ENCODE results near the gene PREX1.
A peak's percentile ranks its signal among the peaks of the same experiment; 100 is the strongest.

The PREX1 gene

GRCh38 chr20:48649868-48650267, 177.9 kb downstream of the PREX1 start:
- DNase-seq = no peak

GRCh38 chr20:48649104-48649626, 178.6 kb downstream of the PREX1 start:
- DNase-seq = no peak

- DNase-seq = peak; percentile 92
These were observed 179.2 kb downstream of the PREX1 start for GRCh38 chr20:48648482-48649051.

- DNase-seq = no peak
These were observed 179.9 kb downstream of the PREX1 start for GRCh38 chr20:48647858-48648257.

GRCh38 chr20:48645666-48646065, 182.1 kb downstream of the PREX1 start:
- DNase-seq = no peak

GRCh38 chr20:48644286-48644828, 183.4 kb downstream of the PREX1 start:
- DNase-seq = no peak

- DNase-seq = no peak
These were observed 185.5 kb downstream of the PREX1 start for GRCh38 chr20:48642105-48642880.

- DNase-seq = no peak
These were observed 186.9 kb downstream of the PREX1 start for GRCh38 chr20:48640871-48641270.

GRCh38 chr20:48639899-48640298, 187.9 kb downstream of the PREX1 start:
- no peak for DNase-seq

- no peak for DNase-seq
These were observed 189.3 kb downstream of the PREX1 start for GRCh38 chr20:48638546-48638945.

- no peak for DNase-seq
These were observed 190.3 kb downstream of the PREX1 start for GRCh38 chr20:48637461-48637860.

- no peak for DNase-seq
These were observed 191.5 kb downstream of the PREX1 start for GRCh38 chr20:48636301-48636700.

- DNase-seq = peak; percentile 66
These were observed 192.0 kb downstream of the PREX1 start for GRCh38 chr20:48635791-48636267.

GRCh38 chr20:48635361-48635760, 192.4 kb downstream of the PREX1 start:
- no peak for DNase-seq

- DNase-seq = no peak
These were observed 193.2 kb downstream of the PREX1 start for GRCh38 chr20:48634641-48635040.

- DNase-seq = no peak
These were observed 194.1 kb downstream of the PREX1 start for GRCh38 chr20:48633620-48634257.

GRCh38 chr20:48632825-48633619, 194.8 kb downstream of the PREX1 start:
- DNase-seq = no peak

GRCh38 chr20:48632017-48632824, 195.6 kb downstream of the PREX1 start:
- no peak for DNase-seq

- DNase-seq = no peak
These were observed 196.4 kb downstream of the PREX1 start for GRCh38 chr20:48631114-48632016.

GRCh38 chr20:48630342-48631075, 197.3 kb downstream of the PREX1 start:
- no peak for DNase-seq

Measured in NCI-H510A treated with DMSO at 0.1 percent for 48 hours (cell line).